Hepatocyte (in vitro differentiated cells): ENCODE measurements around the gene JMJD8.

Source experiments
- CTCF ChIP-seq: fragments of 200-600 bp; sonication (generic); IDR thresholded peaks from 2 replicates; pipeline ENCODE4 v1.5.1; 2016; ENCODE audit warnings: antibody characterized with exemption, mild to moderate bottlenecking; ENCODE audit not compliant: poor library complexity
- EZH2 ChIP-seq: fragments of 200-600 bp; sonication (generic); IDR thresholded peaks from 2 replicates; pipeline ENCODE4 v1.6.1; 2016; ENCODE audit warnings: antibody characterized with exemption, mild to moderate bottlenecking, borderline replicate concordance

- TF ChIP-seq CTCF (no peak), EZH2 (no peak)
Observed at GRCh38 chr16:727291-727977, 43.3 kb upstream of the JMJD8 start.
